Stimulated activated CD4-positive, alpha-beta T cell treated with anti-CD3 and anti-CD28 coated beads, Interleukin-2, amount 100 ng/mL, for 4 hours (primary cell): ENCODE results near the gene LRRC8A.
"Not testable (repeated sequence)": the region's sequence is repeated elsewhere in the genome, so short reads cannot be mapped to it uniquely, and the experiment has no call there.

Experiments
- DNase-seq: peaks from one replicate; pipeline ENCODE4 v3.0.0-alpha.2; 2020; ENCODE audit warnings: low read depth

The LRRC8A gene

GRCh38 chr9:128881884-128882676 is at the start of gene LRRC8A, which contains the start of gene KYAT1:
Gene LRRC8A (plus strand): TSS chr9:128882133. CDS start chr9:128907165, 25,032 bp downstream.
Gene KYAT1 (minus strand): TSS chr9:128881950. CDS start chr9:128845405, 36,545 bp downstream.
- DNase-seq: peak; percentile 97

DNA sequence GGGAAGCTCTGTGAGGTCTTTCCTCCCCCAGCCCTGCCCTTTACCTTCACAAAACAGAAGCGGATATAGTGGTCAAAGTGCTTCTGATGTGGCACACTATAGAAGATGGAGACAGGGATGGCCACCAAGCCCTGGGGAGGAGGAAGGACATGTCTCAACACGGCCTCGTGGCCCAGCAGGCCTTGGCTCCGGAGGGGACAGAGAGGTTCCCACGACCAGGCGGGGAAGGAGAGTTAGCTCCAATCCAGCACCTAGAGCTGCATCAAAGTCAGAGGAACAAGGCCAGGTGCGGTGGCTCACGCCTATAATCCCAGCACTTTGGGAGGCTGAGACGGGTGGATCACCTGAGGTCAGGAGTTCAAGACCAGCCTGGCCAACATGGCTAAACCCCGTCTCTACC is 48.2 kb upstream of the LRRC8A start:
- DNase-seq: no peak

DNA sequence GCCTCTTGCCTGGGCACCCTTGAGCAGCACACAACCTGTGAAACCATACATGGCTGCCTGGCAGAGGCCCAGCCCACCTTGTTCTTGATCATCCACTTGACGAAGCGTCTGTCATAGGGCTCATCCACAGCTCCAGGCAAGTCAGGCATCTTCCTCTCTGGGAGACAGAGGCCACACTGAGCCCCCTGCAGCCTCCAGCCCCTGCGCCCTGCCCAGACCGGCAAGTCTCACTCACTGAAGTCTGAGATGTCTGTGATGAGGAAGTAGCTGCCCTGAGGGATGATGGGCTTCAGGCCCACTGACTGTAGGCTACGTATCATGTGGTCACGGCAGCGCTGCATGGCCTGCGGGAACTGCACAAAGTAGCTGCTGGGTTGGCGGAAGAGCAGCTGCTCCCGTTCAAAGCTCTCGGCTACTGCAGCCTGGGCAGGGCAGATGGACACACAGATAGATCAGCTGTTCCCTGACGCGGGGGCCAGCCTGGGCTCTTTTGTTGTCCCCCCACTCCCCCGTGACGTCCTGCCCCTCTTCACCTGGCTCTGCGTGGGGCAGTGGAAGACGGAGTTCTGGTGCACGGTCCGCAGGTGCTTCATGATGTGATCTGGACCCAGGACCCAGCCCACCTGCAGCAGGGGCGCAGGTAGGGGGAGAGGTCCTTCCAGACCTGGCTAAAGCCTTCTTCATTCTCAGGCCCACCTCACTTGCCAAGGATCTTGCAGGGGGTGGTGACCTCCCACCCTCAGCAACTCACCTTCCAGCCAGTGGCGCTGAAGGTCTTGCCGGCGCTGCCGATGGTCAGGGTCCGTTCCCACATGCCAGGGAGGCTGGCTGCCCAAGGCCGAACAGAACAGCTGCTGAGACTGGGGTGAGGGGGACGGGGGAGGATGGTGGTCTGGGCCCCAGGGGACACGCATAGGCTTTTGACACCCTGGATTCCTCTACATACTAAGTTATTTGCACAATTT is 46.4 kb upstream of the LRRC8A start:
- no peak for DNase-seq

DNA sequence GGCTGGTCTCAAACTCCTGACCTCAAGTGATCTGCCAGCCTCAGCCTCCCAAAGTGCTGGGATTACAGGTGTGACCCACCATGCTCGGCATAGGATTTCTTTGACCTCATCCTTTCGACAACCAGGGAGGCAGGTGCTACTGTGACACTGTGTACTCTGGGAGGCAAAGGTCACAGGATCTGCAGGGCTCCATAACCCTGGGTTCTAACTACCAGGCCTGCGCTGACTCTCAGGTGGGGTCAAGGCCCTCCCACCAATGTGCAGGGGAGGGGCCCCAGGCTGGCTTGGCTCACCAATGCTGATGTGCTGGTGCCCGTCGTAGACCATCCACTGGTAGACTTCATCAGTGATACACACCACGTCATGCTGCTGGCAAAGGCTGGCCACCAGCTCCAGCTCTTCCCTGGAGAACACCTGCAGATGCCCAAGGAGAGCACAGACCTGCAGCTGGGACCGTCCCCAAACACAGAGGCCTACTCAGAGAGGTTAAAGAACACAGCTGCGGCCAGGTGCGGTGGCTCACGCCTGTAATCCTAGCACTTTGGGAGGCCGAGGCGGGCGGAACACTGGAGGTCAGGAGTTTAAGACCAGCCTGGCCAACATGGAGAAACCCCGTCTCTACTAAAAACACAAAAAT is 45.3 kb upstream of the LRRC8A start:
- DNase-seq: no peak

- no peak for DNase-seq
These were observed 43.6 kb upstream of the LRRC8A start for GRCh38 chr9:128838338-128838737.

GRCh38 chr9:128840524-128840923 is 41.4 kb upstream of the LRRC8A start:
- no peak for DNase-seq

GRCh38 chr9:128841694-128842492 is 40.0 kb upstream of the LRRC8A start:
- no peak for DNase-seq

DNA sequence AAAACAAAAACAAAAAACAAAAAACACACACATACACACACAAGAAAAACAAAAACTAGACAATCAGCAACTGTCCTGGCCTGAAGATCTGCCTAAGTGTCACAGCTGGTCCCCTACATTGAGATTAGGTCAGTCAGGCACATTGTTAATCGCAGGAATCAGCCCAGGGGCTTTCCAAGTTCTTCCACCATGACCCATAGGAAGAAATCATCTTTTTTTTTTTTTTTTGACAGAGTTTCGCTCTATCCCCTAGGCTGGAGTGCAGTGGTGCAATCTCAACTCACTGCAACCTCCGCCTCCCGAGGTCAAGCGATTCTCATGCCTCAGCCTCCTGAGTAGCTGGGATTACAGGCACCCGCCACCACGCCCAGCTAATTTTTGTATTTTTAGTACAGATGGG is 38.8 kb upstream of the LRRC8A start:
- DNase-seq: not testable (repeated sequence)

GRCh38 chr9:128845186-128845931 is 36.6 kb upstream of the LRRC8A start:
- no peak for DNase-seq

GRCh38 chr9:128846680-128847030 is 35.3 kb upstream of the LRRC8A start:
- DNase-seq: no peak

- no peak for DNase-seq
These were observed 34.1 kb upstream of the LRRC8A start for GRCh38 chr9:128847803-128848202.

DNA sequence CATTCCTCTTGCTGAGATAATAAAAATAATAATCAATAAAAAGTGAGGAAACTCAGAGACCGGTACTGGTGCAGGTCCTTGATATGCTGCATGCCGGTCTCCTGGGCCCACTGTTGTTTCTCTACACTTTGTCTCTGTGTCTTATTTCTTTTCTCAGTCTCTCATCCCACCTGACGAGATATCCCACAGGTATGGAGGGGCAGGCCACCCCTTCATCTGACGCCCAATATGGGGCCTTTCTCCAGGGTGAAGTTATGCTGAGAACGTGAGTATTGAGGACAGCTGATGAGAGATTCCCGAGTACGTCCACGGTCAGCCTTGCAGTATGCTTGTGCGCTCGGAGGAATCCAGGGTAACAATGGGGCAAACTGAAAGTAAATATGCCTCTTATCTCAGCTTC is 30.9 kb upstream of the LRRC8A start:
- DNase-seq: not testable (repeated sequence)

- DNase-seq: not testable (repeated sequence)
These were observed 29.9 kb upstream of the LRRC8A start for GRCh38 chr9:128851779-128852600.

- DNase-seq: not testable (repeated sequence)
These were observed 29.3 kb upstream of the LRRC8A start for GRCh38 chr9:128852646-128853045.

DNA sequence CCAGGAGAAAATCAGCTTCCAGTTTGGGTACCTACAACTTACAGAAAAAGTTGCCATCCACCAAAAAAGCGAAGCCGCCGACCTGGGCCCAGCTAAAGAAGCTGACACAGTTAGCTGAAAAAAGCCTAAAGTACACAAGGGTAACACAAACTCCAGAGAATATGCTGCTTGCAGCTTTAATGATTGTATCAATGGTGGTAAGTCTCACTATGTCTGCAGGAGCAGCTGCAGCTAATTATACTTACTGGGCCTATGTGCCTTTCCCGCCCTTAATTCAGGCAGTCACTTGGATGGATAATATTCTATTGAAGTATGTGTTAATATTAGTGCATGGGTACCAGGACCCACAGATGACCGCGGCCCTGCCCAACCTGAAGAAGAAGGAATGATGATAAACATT is 27.5 kb upstream of the LRRC8A start:
- DNase-seq: not testable (repeated sequence)

GRCh38 chr9:128858476-128858875 is 23.5 kb upstream of the LRRC8A start:
- DNase-seq: not testable (repeated sequence)

DNA sequence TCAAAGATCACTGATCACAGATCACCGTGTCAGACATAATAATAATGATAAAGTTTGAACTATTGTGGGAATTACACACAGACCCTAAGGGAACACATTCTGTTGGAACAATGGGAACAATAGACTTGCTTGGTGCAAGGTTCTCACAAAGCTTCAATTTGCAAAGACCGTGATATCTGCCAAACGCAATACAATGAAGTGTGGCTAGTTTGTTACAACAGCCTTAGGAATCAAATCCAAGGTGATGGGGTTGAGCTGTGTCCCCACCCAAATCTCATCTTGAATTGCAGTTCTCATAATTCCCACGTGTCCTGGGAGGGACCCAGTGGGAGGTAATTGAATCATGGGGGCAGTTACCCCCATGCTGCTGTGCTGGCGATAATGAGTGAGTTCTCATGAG is 21.0 kb upstream of the LRRC8A start:
- no peak for DNase-seq

- DNase-seq: no peak
These were observed 20.4 kb upstream of the LRRC8A start for GRCh38 chr9:128861501-128861900.

- no peak for DNase-seq
These were observed 19.5 kb upstream of the LRRC8A start for GRCh38 chr9:128862401-128862851.

DNA sequence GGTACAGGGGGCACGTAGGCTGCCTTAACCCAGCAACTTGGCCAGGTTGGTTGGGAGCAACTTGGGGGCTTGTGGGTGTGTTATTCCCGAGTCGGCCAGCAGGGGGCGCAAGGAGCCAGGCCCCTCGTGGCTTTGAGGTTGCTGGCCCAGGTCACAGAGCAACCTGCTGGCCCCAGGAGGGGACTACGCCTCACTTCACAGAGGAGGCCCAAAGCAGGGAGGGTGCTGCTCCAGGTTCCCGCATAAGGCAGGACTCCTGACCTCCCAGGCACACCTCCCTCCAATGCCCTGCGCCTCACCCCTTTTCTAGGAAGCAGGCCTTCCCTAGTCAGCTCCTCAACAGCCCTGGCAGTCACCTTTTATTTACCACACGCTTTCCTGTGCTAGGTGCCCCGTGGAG is 18.3 kb upstream of the LRRC8A start:
- peak; percentile 76 for DNase-seq
